ENCODE measurements around the gene ZC4H2. TPM values are rescaled to one million over a fixed set of nuclear protein-coding genes. Genes with fewer than 3 reads are reported as not detected.
A peak's percentile ranks its signal among the peaks of the same experiment; 100 is the strongest.
"Not testable (repeated sequence)": the region's sequence is repeated elsewhere in the genome, so short reads cannot be mapped to it uniquely, and the experiment has no call there.

The ZC4H2 gene, protein sequence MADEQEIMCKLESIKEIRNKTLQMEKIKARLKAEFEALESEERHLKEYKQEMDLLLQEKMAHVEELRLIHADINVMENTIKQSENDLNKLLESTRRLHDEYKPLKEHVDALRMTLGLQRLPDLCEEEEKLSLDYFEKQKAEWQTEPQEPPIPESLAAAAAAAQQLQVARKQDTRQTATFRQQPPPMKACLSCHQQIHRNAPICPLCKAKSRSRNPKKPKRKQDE
- total RNA-seq (10 to 100 TPM; 12.9 to 18.3 TPM), polyA plus RNA-seq (10 to 100 TPM in 2 of 3 donors, 1 to 10 TPM in 1; 8.7 to 12.6 (median 10.4) TPM), total RNA-seq (4.9 to 10.8 (median 6.7) reads per million in 6 experiments)

- H3K36me3 Mint-ChIP-seq = peaks cover 0 to 8% (median 5%) of the 10 kb centered on the region in 3 donors
- H3K27ac Mint-ChIP-seq = peak within 1 kb of the TSS; percentile 76 to 95 (median 89)
- DNase-seq (peak; percentile 31 to 80 (median 57)), ATAC-seq (peak; percentile 94 to 95)
- H3K4me3 Mint-ChIP-seq = peak within 1 kb of the TSS; percentile 92 to 99 (median 97)
- peaks cover 0 to 9% (median 3%) of the 10 kb centered on the region in 9 donors for H3K9me3 Mint-ChIP-seq
- peaks cover 3 to 35% (median 24%) of the 10 kb centered on the region in 4 donors for H3K4me1 Mint-ChIP-seq
- POLR2A ChIA-PET = interaction anchor here (1.2 to 1.4 kb wide), 2 partner anchors 11 to 58 kb away, joined by 6 read pairs; partner anchors contain the start of gene ZC3H12B
- H3K27me3 Mint-ChIP-seq = no peaks in the 10 kb centered on the region
Measured at GRCh38 chrX:64975989-64976672, at the start of gene ZC4H2. Gene ZC4H2 (minus strand): TSS chrX:64976450. CDS start chrX:64976377, 73 bp downstream.

GRCh38 chrX:65017451-65017850 lies 41.2 kb upstream of the ZC4H2 start:
- POLR2A ChIA-PET = no interaction called here
- H3K27ac Mint-ChIP-seq = no peak overlapping the region

DNA sequence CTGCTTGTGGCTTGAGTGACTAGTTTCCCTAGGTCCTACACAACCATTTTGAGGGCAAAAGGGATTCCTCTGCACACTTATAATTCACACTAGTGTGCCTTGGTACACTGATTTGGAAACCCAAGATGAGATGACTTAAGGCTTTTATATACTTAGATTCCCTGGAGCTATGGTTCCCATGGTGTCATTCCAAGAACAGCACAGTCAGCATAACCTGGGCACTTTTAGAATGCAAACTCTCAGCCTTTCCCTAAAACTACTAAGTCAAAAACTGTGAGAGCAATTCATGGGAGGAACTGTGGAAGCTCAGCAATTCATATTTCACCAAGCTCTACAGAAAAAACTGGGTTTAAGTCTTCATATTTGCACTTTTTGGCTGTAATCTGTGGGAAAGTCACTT lies 38.0 kb upstream of the ZC4H2 start:
- POLR2A ChIA-PET = no interaction called here
- peaks cover 0 to 2% (median 0%) of the 10 kb centered on the region in 4 donors for H3K4me1 Mint-ChIP-seq
- no peak overlapping the region for H3K27ac Mint-ChIP-seq
- DNase-seq = no peak
- no peak overlapping the region for H3K4me3 Mint-ChIP-seq
- H3K27me3 Mint-ChIP-seq = no peaks in the 10 kb centered on the region
- H3K9me3 Mint-ChIP-seq = peaks cover 0 to 16% (median 0%) of the 10 kb centered on the region in 9 donors
- no peak for ATAC-seq
- peaks cover 0 to 7% (median 5%) of the 10 kb centered on the region in 3 donors for H3K36me3 Mint-ChIP-seq

More at GRCh38 chrX:65017451-65017850, 41.2 kb upstream of the ZC4H2 start:
- Mint-ChIP-seq H3K36me3 (peaks cover 3 to 22% (median 15%) of the 10 kb centered on the region in 3 donors), H3K27me3 (no peaks in the 10 kb centered on the region), H3K4me1 (peaks cover 0 to 1% (median under 1%) of the 10 kb centered on the region in 4 donors), H3K4me3 (no peak overlapping the region), H3K9me3 (peaks cover 0 to 37% (median 14%) of the 10 kb centered on the region in 9 donors)
- ATAC-seq (no peak), DNase-seq (no peak)

- DNase-seq (no peak), ATAC-seq (no peak)
- Mint-ChIP-seq H3K4me1 (peaks cover 0 to 2% (median 0%) of the 10 kb centered on the region in 4 donors), H3K4me3 (no peak overlapping the region), H3K27me3 (no peaks in the 10 kb centered on the region), H3K36me3 (peaks cover 4 to 15% (median 12%) of the 10 kb centered on the region in 3 donors), H3K27ac (no peak overlapping the region), H3K9me3 (peaks cover 0 to 33% (median 4%) of the 10 kb centered on the region in 9 donors)
- POLR2A ChIA-PET = no interaction called here
Measured at GRCh38 chrX:65009459-65009858, 33.2 kb upstream of the ZC4H2 start.

DNA sequence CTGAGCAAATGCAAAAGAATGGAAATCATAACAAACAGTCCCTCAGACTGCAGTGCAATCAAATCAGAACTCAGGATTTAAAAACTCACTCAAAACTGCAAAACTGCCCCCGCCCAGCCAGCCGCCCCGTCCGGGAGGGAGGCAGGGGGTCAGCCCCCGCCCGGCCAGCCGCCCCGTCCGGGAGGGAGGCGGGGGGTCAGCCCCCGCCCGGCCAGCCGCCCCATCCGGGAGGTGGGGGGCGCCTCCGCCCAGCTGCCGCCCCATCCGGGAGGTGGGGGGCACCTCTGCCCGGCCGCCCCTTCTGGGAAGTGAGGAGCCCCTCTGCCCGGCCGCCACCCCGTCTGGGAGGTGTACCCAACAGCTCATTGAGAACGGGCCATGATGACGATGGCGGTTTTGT lies 26.0 kb upstream of the ZC4H2 start:
- H3K4me1 Mint-ChIP-seq, POLR2A ChIA-PET, ATAC-seq, H3K27me3 Mint-ChIP-seq, H3K4me3 Mint-ChIP-seq, H3K27ac Mint-ChIP-seq, DNase-seq: not testable (repeated sequence)
- peaks cover 2 to 70% (median 19%) of the 10 kb centered on the region in 9 donors for H3K9me3 Mint-ChIP-seq
- H3K36me3 Mint-ChIP-seq = peaks cover 4 to 41% (median 23%) of the 10 kb centered on the region in 3 donors

DNA sequence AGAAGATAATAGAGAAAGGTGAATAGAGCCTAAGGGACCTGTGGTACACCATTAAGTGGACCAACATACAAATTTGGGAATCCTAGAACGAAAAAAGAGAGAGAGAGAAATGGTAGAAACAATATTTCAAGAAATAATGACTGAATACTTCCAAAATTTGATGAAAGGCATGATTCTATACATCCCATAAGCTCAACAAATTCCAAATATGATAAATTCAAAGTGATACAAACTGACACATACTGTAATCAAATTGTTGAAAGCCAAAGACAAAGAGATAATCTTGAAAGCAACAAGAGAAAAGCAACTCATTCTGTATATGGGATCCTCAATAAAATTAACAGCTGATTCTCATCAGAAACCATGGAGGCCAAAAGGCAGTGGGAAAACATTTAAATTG lies 20.6 kb upstream of the ZC4H2 start:
- no peak overlapping the region for H3K4me3 Mint-ChIP-seq
- H3K9me3 Mint-ChIP-seq = peaks cover 0 to 37% (median 10%) of the 10 kb centered on the region in 9 donors
- no peaks in the 10 kb centered on the region for H3K4me1 Mint-ChIP-seq
- POLR2A ChIA-PET = no interaction called here
- ATAC-seq (no peak), DNase-seq (no peak)
- no peak overlapping the region for H3K27ac Mint-ChIP-seq
- H3K36me3 Mint-ChIP-seq = peaks cover 5 to 31% (median 26%) of the 10 kb centered on the region in 3 donors
- no peaks in the 10 kb centered on the region for H3K27me3 Mint-ChIP-seq

DNA sequence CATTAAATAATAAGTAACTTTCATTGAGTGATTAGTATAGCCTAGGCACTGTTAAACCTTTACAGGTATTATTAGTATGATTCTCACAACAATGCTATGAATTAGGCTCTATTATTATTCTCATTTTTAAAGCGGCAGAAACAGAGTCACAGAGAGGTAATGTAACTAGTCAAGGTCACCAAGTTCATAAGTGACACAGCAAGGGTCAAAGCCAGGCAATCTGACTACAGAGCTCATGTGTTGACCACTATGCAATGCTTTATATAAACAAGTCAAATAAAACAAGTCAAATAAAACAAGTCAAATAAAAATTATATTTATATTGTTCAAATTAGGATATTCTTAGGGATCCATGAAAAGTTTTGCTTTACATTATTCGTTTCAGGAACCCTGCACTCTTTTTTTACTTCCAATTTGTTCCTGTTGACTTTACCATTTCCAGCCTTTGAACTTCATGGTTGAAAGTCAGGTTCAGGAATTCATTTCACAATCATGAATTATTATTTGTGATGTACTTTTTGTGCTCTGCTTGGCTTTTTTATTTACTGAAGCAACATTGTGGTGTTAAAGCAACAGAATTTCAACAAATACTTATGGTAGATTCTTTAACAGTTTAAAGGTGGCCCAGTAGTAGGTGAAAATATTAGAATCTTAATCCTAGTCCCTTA lies 18.0 kb upstream of the ZC4H2 start:
- POLR2A ChIA-PET = no interaction called here
- no peaks in the 10 kb centered on the region for H3K4me1 Mint-ChIP-seq
- H3K27ac Mint-ChIP-seq = no peak overlapping the region
- no peaks in the 10 kb centered on the region for H3K27me3 Mint-ChIP-seq
- ATAC-seq (no peak), DNase-seq (no peak)
- H3K4me3 Mint-ChIP-seq = no peak overlapping the region
- peaks cover 7 to 33% (median 20%) of the 10 kb centered on the region in 3 donors for H3K36me3 Mint-ChIP-seq
- H3K9me3 Mint-ChIP-seq = peaks cover 0 to 25% (median 5%) of the 10 kb centered on the region in 9 donors

GRCh38 chrX:64977830-64978229 lies 1.6 kb upstream of the ZC4H2 start:
- Mint-ChIP-seq H3K9me3 (no peaks in the 10 kb centered on the region), H3K27ac (peak overlapping the region in 1 of 10 donors; percentile 2), H3K4me3 (no peak overlapping the region), H3K4me1 (peaks cover 3 to 24% (median 22%) of the 10 kb centered on the region in 4 donors), H3K27me3 (no peaks in the 10 kb centered on the region), H3K36me3 (no peaks in the 10 kb centered on the region)
- ATAC-seq (no peak), DNase-seq (no peak)
- POLR2A ChIA-PET = no interaction called here

- peaks cover 0 to 1% (median 0%) of the 10 kb centered on the region in 9 donors for H3K9me3 Mint-ChIP-seq
- peaks cover 0 to 1% (median 0%) of the 10 kb centered on the region in 3 donors for H3K36me3 Mint-ChIP-seq
- peaks cover 3 to 26% (median 22%) of the 10 kb centered on the region in 4 donors for H3K4me1 Mint-ChIP-seq
- peak overlapping the region; percentile 23 to 99 (median 96) for H3K4me3 Mint-ChIP-seq
- peak overlapping the region in 4 of 10 donors; percentile 33 to 89 (median 80) for H3K27ac Mint-ChIP-seq
- ATAC-seq (no peak), DNase-seq (no peak)
- no peaks in the 10 kb centered on the region for H3K27me3 Mint-ChIP-seq
- POLR2A ChIA-PET = no interaction called here
Measured at GRCh38 chrX:64977051-64977450, 801 bp upstream of the ZC4H2 start.

DNA sequence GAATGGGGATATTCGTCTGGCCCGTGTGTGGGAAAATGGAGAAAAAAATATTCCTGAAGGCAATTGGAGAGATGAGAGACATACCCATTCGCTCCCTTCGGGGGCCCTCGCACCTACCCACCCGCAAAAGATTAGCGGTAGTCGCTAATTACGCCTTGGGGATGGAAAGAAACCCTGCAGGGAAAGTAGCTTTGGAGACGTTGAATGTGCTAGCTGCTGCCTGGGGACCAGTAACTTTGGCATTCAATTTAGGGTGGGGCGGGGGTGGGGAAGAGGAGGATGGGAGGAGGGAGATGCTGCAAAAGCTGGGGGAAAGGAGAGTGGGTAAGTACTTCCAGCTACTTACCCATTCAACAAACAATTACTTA lies 407 bp upstream of the ZC4H2 start:
- POLR2A ChIA-PET = interaction anchor here (1.2 to 1.4 kb wide), 2 partner anchors 10 to 58 kb away, joined by 6 read pairs; partner anchors contain the start of gene ZC3H12B
- peaks cover 0 to 3% (median 0%) of the 10 kb centered on the region in 9 donors for H3K9me3 Mint-ChIP-seq
- DNase-seq (no peak), ATAC-seq (peak; percentile 9 to 13)
- peaks cover 0 to 3% (median under 1%) of the 10 kb centered on the region in 3 donors for H3K36me3 Mint-ChIP-seq
- H3K4me1 Mint-ChIP-seq = peaks cover 3 to 30% (median 22%) of the 10 kb centered on the region in 4 donors
- H3K4me3 Mint-ChIP-seq = peak overlapping the region; percentile 92 to 99 (median 97)
- peak overlapping the region in 9 of 10 donors; percentile 44 to 93 (median 86) for H3K27ac Mint-ChIP-seq
- H3K27me3 Mint-ChIP-seq = no peaks in the 10 kb centered on the region

GRCh38 chrX:64975491-64975890 lies 759 bp downstream of the ZC4H2 start:
- H3K36me3 Mint-ChIP-seq = peaks cover 0 to 9% (median 6%) of the 10 kb centered on the region in 3 donors
- peaks cover 0 to 11% (median 3%) of the 10 kb centered on the region in 9 donors for H3K9me3 Mint-ChIP-seq
- peak overlapping the region; percentile 92 to 99 (median 97) for H3K4me3 Mint-ChIP-seq
- no peaks in the 10 kb centered on the region for H3K27me3 Mint-ChIP-seq
- peak overlapping the region; percentile 76 to 93 (median 89) for H3K27ac Mint-ChIP-seq
- DNase-seq (peak in 5 of 10 donors; percentile 1 to 22 (median 15)), ATAC-seq (peak; percentile 25 to 42)
- POLR2A ChIA-PET = interaction anchor here (0.8 to 1.4 kb wide), 3 partner anchors 11 to 61 kb away, joined by 4 to 6 read pairs (median 6); partner anchors contain the start of gene ZC3H12B
- peaks cover 3 to 36% (median 25%) of the 10 kb centered on the region in 4 donors for H3K4me1 Mint-ChIP-seq

DNA sequence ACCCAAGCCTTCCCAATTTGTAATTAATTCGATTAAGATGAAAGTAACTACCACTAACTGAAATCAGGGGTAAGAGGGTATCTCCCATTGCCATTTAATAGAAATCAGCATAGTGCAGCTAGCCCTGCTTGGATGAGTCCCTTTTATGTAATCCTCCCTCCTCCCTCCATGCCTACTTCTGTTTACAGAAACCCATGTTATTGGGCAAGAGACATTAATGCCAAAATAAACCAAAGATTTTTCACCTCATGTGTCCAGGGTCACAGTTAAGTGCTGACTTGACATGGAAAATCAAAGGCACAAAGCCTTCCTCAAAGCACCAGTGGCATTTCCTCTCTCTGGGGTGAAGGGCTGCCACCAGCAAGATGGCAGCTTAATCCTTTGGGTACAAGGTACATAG lies 50.8 kb downstream of the ZC4H2 start:
- POLR2A ChIA-PET = no interaction called here

More for the DNA sequence above, 50.8 kb downstream of the ZC4H2 start:
- no peak for DNase-seq
- Mint-ChIP-seq H3K4me1 (peaks cover 0 to 4% (median under 1%) of the 10 kb centered on the region in 4 donors), H3K27me3 (no peaks in the 10 kb centered on the region), H3K9me3 (peaks cover 0 to 57% (median 0%) of the 10 kb centered on the region in 9 donors), H3K36me3 (peaks cover 6 to 20% (median 7%) of the 10 kb centered on the region in 3 donors), H3K4me3 (no peak overlapping the region), H3K27ac (no peak overlapping the region)
- no peak for ATAC-seq
